Testis (tissue), 3 donors: ENCODE data around the gene NOX3. TPM values are rescaled to one million over a fixed set of nuclear protein-coding genes. Genes with fewer than 3 reads are reported as not detected.
"Not testable (repeated sequence)": the region's sequence is repeated elsewhere in the genome, so short reads cannot be mapped to it uniquely, and the experiment has no call there.

Experiments used
- DNase-seq: peaks from one replicate; pipeline ENCODE4 v3.0.0-alpha.2; 2019
- H3K27ac ChIP-seq, 2 donors: fragments of 200-600 bp; sonication (generic); one replicate each; pipeline ENCODE4 v1.5.1; 2019
- H3K27me3 ChIP-seq: fragments of 200-600 bp; sonication (generic); one replicate; pipeline ENCODE4 v1.5.1; 2019
- H3K36me3 ChIP-seq: fragments of 200-600 bp; sonication (generic); one replicate; pipeline ENCODE4 v1.5.1; 2017; ENCODE audit warnings: low read depth; ENCODE audit errors: missing control alignments
- H3K4me1 ChIP-seq: fragments of 200-600 bp; sonication (generic); one replicate; pipeline ENCODE4 v1.5.1; 2019
- H3K4me3 ChIP-seq, 2 donors: fragments of 200-600 bp; sonication (generic); one replicate each; pipeline ENCODE4 v1.5.1; 2017 to 2019
- H3K9me3 ChIP-seq: fragments of 200-600 bp; sonication (generic); one replicate; pipeline ENCODE4 v1.5.1; 2017
- POLR2A ChIP-seq: fragments of 450-650 bp; IDR thresholded peaks from one replicate; pipeline ENCODE4 v1.6.1; 2017; ENCODE audit warnings: antibody characterized with exemption, mild to moderate bottlenecking, moderate library complexity
- WGBS, 2 donors: methylation state at CpG; one replicate each; pipeline ENCODE4 v1.1.5; 2018; 5-methylcytosine and 5-hydroxymethylcytosine counted together
- intact Hi-C: fragments of 100-400 bp; cut with DNase I; formaldehyde crosslinking; loops from one replicate; pipeline ENCODE4 v1.15.1; 2023; ENCODE audit warnings: low total_unique reads
- polyA plus RNA-seq: library from polyadenylated mRNA; stranded (reverse); fragments of 350-450 nt; fragmentation: Illumina TruSeq; extraction: RNeasy Lipid Tissue Mini Kit (QIAGEN cat#74804); gene quantifications from one replicate; pipeline ENCODE4 v1.2.3, GENCODE V29; 2014; ENCODE audit warnings: low read depth, low replicate concordance; ENCODE audit not compliant: insufficient read depth
- total RNA-seq, 2 donors: library from RNA; depleted of rRNA; stranded (reverse); fragments of >200 nt; gene quantifications; one replicate each; pipeline ENCODE4 v1.2.3, GENCODE V29; 2016
- TF ChIP-seq, protein P1 (sequence below), 3 experiments: fragments of 450-650 bp in 2 of 3; fragments of 200-600 bp in 1 of 3; sonication (generic) in 1 of 3; IDR thresholded peaks; one replicate each; pipeline ENCODE4 v1.5.1; 2016 to 2019; ENCODE audit warnings: antibody characterized with exemption in 3 of 3, mild to moderate bottlenecking in 2 of 3, moderate library complexity in 1 of 3

Gene NOX3
- total and polyA plus RNA-seq, 3 donors from 2014 or later = not detected

- WGBS, 2 donors = 87 to 93% methylated on average over 3 of the region's 3 CpGs
- Histone ChIP-seq H3K9me3 (no peaks in the 10 kb centered on the region), H3K27me3 (no peaks in the 10 kb centered on the region), H3K27ac (no peak overlapping the region), H3K36me3 (no peaks in the 10 kb centered on the region), H3K4me3 (no peak overlapping the region), H3K4me1 (no peaks in the 10 kb centered on the region)
- no peak for DNase-seq
- intact Hi-C loops = no loop called here
- TF ChIP-seq POLR2A = no peak
- TF ChIP-seq, protein P1, sequence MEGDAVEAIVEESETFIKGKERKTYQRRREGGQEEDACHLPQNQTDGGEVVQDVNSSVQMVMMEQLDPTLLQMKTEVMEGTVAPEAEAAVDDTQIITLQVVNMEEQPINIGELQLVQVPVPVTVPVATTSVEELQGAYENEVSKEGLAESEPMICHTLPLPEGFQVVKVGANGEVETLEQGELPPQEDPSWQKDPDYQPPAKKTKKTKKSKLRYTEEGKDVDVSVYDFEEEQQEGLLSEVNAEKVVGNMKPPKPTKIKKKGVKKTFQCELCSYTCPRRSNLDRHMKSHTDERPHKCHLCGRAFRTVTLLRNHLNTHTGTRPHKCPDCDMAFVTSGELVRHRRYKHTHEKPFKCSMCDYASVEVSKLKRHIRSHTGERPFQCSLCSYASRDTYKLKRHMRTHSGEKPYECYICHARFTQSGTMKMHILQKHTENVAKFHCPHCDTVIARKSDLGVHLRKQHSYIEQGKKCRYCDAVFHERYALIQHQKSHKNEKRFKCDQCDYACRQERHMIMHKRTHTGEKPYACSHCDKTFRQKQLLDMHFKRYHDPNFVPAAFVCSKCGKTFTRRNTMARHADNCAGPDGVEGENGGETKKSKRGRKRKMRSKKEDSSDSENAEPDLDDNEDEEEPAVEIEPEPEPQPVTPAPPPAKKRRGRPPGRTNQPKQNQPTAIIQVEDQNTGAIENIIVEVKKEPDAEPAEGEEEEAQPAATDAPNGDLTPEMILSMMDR (IDR thresholded peaks at IDR 0.05) = no peak
Observed at GRCh38 chr6:155364844-155365437, 90.7 kb downstream of the NOX3 start.

DNA sequence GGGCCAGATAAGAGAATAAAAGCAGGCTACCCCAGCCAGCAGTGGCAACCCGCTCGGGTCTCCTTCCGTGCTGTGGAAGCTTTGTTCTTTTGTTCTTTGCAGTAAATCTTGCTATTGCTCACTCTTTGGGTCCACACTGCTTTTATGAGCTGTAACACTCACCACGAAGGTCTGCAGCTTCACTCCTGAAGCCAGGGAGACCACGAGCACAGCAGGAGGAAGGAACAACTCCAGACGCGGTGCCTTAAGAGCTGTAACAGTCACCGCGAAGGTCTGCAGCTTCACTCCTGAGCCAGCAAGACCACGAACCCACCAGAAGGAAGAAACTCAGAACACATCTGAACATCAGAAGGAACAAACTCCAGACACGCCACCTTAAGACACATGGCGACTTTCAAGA is 91.6 kb downstream of the NOX3 start:
- H3K27me3 ChIP-seq, intact Hi-C loops, DNase-seq, H3K9me3 ChIP-seq, H3K27ac ChIP-seq, H3K36me3 ChIP-seq, H3K4me1 ChIP-seq: not testable (repeated sequence)
- WGBS, 2 donors = 57 to 69% methylated on average over 12 of the region's 12 CpGs
- H3K4me3 ChIP-seq = peak overlapping the region; percentile 12 to 49

- H3K4me1 ChIP-seq, H3K27me3 ChIP-seq, H3K9me3 ChIP-seq, intact Hi-C loops, H3K27ac ChIP-seq, H3K36me3 ChIP-seq, DNase-seq: not testable (repeated sequence)
- 78 to 88% methylated on average over 7 to 25 of the region's 39 CpGs for WGBS, 2 donors
- peak overlapping the region; percentile 29 to 49 for H3K4me3 ChIP-seq
Observed at GRCh38 chr6:155362968-155363632, 92.5 kb downstream of the NOX3 start.

GRCh38 chr6:155354167-155354566 is 101.5 kb downstream of the NOX3 start:
- no peak for TF ChIP-seq POLR2A
- intact Hi-C loops = no loop called here
- H3K36me3 ChIP-seq = no peaks in the 10 kb centered on the region
- no peaks in the 10 kb centered on the region for H3K9me3 ChIP-seq
- DNase-seq = no peak
- no peak overlapping the region for H3K27ac ChIP-seq
- H3K4me1 ChIP-seq = no peaks in the 10 kb centered on the region
- H3K27me3 ChIP-seq = no peaks in the 10 kb centered on the region
- no peak overlapping the region for H3K4me3 ChIP-seq

DNA sequence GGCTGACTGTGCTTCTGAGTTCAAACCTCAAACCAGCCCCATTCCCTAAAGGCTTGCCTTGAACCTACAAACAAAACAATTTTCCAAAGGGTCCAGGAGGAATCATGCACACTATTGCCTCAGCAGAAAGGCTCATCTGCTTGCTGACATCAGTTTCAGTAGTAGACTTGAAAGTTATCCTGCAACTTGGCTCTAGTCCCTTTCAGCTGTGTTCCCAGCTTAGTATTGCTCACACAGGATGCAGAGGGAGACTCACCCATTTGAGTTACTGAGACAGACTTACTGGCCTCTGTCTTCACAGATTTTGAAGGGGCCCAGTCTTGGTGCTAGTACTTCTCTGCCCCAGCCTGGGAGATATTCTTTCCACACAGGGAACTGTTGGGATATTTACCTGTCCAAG is 102.8 kb downstream of the NOX3 start:
- TF ChIP-seq POLR2A = no peak
- Histone ChIP-seq H3K27ac (no peak overlapping the region), H3K4me3 (no peak overlapping the region), H3K27me3 (no peaks in the 10 kb centered on the region), H3K9me3 (no peaks in the 10 kb centered on the region), H3K36me3 (no peaks in the 10 kb centered on the region), H3K4me1 (no peaks in the 10 kb centered on the region)
- DNase-seq = no peak
- intact Hi-C loops = no loop called here

DNA sequence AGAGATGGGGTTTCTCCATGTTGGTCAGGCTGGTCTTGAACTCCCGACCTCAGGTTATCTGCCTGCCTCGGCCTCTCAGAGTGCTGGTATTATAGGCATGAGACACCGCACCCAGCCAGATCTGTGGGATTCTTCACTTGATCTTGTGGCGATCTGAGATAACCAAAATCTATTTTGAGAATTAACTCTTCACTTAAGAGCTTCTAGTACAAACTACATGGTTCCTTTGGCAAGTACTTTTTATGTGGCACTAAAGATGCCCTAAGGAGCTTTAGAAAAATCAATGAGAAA is 103.6 kb downstream of the NOX3 start:
- no peaks in the 10 kb centered on the region for H3K36me3 ChIP-seq
- no peaks in the 10 kb centered on the region for H3K4me1 ChIP-seq
- intact Hi-C loops = no loop called here
- no peak for DNase-seq
- H3K4me3 ChIP-seq = no peak overlapping the region
- no peaks in the 10 kb centered on the region for H3K27me3 ChIP-seq
- TF ChIP-seq, protein P1 (IDR thresholded peaks at IDR 0.05) = no peak
- no peak for TF ChIP-seq POLR2A
- no peaks in the 10 kb centered on the region for H3K9me3 ChIP-seq
- H3K27ac ChIP-seq = no peak overlapping the region
- 86 to 87% methylated on average over 4 of the region's 4 CpGs for WGBS, 2 donors
